ENCODE measurements around the gene PADI3. TPM values are rescaled to one million over a fixed set of nuclear protein-coding genes. Genes with fewer than 3 reads are reported as not detected.

The PADI3 gene
- total and polyA plus RNA-seq, 2 donors (not counting 3 experiments of a cell fraction or from before 2014, with no cell fraction given) = not detected

DNA sequence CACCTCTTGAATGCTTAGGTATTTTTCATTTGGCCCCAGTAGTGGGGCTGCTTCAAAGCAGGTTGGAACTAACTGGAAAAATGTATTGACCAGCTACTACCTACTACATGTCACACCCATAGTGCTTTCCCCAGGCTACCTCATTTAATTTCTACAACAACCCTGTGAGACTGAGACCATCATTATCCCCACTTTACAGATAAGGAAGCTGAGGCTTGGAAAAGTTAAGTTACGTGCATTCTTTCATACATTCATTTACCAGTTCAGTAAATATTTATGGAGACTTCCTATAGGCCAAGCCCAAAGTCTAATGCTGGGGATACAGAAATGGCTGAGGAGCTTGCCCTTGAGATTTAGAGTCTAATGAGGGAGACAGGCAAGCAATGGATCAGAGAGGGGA lies 14.5 kb upstream of the PADI3 start:
- DNase-seq (ENCODE audit: low read depth, low spot score) (no peak), FAIRE-seq (no peak)
- dilution Hi-C loops (cut with MboI; ENCODE audit: extremely low pct_ligation_motif_present, low sequenced_read_pairs) = no loop called here
- no peaks in the 10 kb centered on the region for H3K79me2 ChIP-seq (ENCODE audit: control insufficient read depth, insufficient read depth, low read length)
- no peaks in the 10 kb centered on the region for H3K9me1 ChIP-seq (replicated peaks; ENCODE audit: control insufficient read depth, extremely low read depth, insufficient read depth, low read length)
- no peaks in the 10 kb centered on the region for H3K9me3 ChIP-seq (replicated peaks; ENCODE audit: control insufficient read depth, insufficient read depth, low read length)
- TF ChIP-seq EZH2 (IDR thresholded peaks at IDR 0.05; ENCODE audit: borderline replicate concordance, low read depth, low read length, severe bottlenecking) = no peak
- TF ChIP-seq POLR2A (IDR thresholded peaks at IDR 0.05; ENCODE audit: low read depth, low read length) = no peak
- no peak for TF ChIP-seq MYC (IDR thresholded peaks at IDR 0.05; ENCODE audit: low read depth, low read length)
- no peak for TF ChIP-seq POLR2AphosphoS5 (IDR thresholded peaks at IDR 0.05; ENCODE audit: insufficient read depth, low read depth, low read length)
- no peak for TF ChIP-seq CTCF (IDR thresholded peaks at IDR 0.05; ENCODE audit: extremely low read depth in 1 of 2, insufficient read depth in 1 of 2, low read depth in 1 of 2, low read length in 2 of 2)
- no peak for TF ChIP-seq FOS (IDR thresholded peaks at IDR 0.05; ENCODE audit: borderline replicate concordance, insufficient read depth, low read length)
- no peak for TF ChIP-seq GATA2 (IDR thresholded peaks at IDR 0.05; ENCODE audit: insufficient read depth, insufficient read length, low read depth, low read length)
- TF ChIP-seq, protein P1, sequence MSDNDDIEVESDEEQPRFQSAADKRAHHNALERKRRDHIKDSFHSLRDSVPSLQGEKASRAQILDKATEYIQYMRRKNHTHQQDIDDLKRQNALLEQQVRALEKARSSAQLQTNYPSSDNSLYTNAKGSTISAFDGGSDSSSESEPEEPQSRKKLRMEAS (IDR thresholded peaks at IDR 0.05; ENCODE audit: insufficient read depth, insufficient read length) = no peak
- no TSS peak for BruUV-seq (replicated peaks)
- no peak overlapping the region for H3K4me2 ChIP-seq (ENCODE audit: insufficient read depth, low read length)
- H3K9ac ChIP-seq (replicated peaks; ENCODE audit: extremely low read depth, insufficient read depth, low read length) = no peak overlapping the region
- H2AFZ ChIP-seq (ENCODE audit: low read depth, low read length) = no peak overlapping the region
- ChIA-PET CTCF (interaction anchor here (1.5 to 8.7 kb wide), 4 partner anchors 14 to 174 kb away, joined by 4 to 261 read pairs (median 19); partner anchors contain the start of gene PADI3), POLR2A (no interaction called here)
- intact Hi-C loops (cut with micrococcal nuclease) = loop anchor here (5.0 to 10.0 kb wide), 2 partner anchors 170 to 1668 kb away; partner anchors contain the start of gene ALDH4A1
- H4K20me1 ChIP-seq (replicated peaks; ENCODE audit: control insufficient read depth, extremely low read depth, insufficient read depth, low read length) = no peaks in the 10 kb centered on the region
- peak overlapping the region; percentile 48 for H3K27ac ChIP-seq (ENCODE audit: insufficient read depth, low read depth, low read length)
- H3K4me1 ChIP-seq (ENCODE audit: control insufficient read depth, extremely low read depth, insufficient read depth, low read length) = peaks cover 18% of the 10 kb centered on the region
- H3K27me3 ChIP-seq (ENCODE audit: control insufficient read depth in 2 of 2, insufficient read depth in 2 of 2, low read length in 2 of 2) = no peaks in the 10 kb centered on the region
- H3K4me3 ChIP-seq (replicated peaks in 1 of 3; ENCODE audit: insufficient read depth in 1 of 3, low read depth in 1 of 3, low read length in 3 of 3) = no peak overlapping the region
- no peaks in the 10 kb centered on the region for H3K36me3 ChIP-seq (ENCODE audit: control insufficient read depth in 2 of 2, extremely low read depth in 1 of 2, insufficient read depth in 2 of 2, low read length in 2 of 2)

Data from endothelial cell of umbilical vein (primary cell).